Measurements from ENCODE around the gene COL16A1.

COL16A1 gene

GRCh38 chr1:31644560-31645273 lies 59.1 kb downstream of the COL16A1 start, which contains the start of gene PEF1:
Gene PEF1, minus strand, starts transcription at chr1:31644876. Its CDS starts 12 bp downstream, at chr1:31644864.
- DNase-seq: peak; percentile 99

- peak; percentile 12 for DNase-seq
Observed at GRCh38 chr1:31643976-31644559, 59.7 kb downstream of the COL16A1 start.

- no peak for DNase-seq
Observed at GRCh38 chr1:31642897-31643296, 60.9 kb downstream of the COL16A1 start.

- DNase-seq: no peak
Observed at GRCh38 chr1:31642366-31642765, 61.5 kb downstream of the COL16A1 start.

- no peak for DNase-seq
Observed at GRCh38 chr1:31640964-31641363, 62.9 kb downstream of the COL16A1 start.

- no peak for DNase-seq
Observed at GRCh38 chr1:31640179-31640578, 63.6 kb downstream of the COL16A1 start.

- DNase-seq: peak; percentile 33
Observed at GRCh38 chr1:31639543-31639942, 64.3 kb downstream of the COL16A1 start.

- no peak for DNase-seq
Observed at GRCh38 chr1:31637915-31638673, 65.7 kb downstream of the COL16A1 start.

GRCh38 chr1:31633117-31633516 lies 70.7 kb downstream of the COL16A1 start:
- peak; percentile 72 for DNase-seq

GRCh38 chr1:31632649-31633048 lies 71.2 kb downstream of the COL16A1 start:
- no peak for DNase-seq

- DNase-seq: no peak
Observed at GRCh38 chr1:31628931-31629556, 74.8 kb downstream of the COL16A1 start.

- no peak for DNase-seq
Observed at GRCh38 chr1:31627930-31628559, 75.8 kb downstream of the COL16A1 start.

- no peak for DNase-seq
Observed at GRCh38 chr1:31627301-31627929, 76.4 kb downstream of the COL16A1 start.

GRCh38 chr1:31626223-31627207 lies 77.3 kb downstream of the COL16A1 start:
- no peak for DNase-seq

- no peak for DNase-seq
Observed at GRCh38 chr1:31625561-31626222, 78.1 kb downstream of the COL16A1 start.

- no peak for DNase-seq
Observed at GRCh38 chr1:31624731-31625514, 78.9 kb downstream of the COL16A1 start.

GRCh38 chr1:31624309-31624708 lies 79.5 kb downstream of the COL16A1 start:
- DNase-seq: no peak

- DNase-seq: no peak
Observed at GRCh38 chr1:31623365-31623764, 80.5 kb downstream of the COL16A1 start.

- no peak for DNase-seq
Observed at GRCh38 chr1:31621847-31622730, 81.7 kb downstream of the COL16A1 start.

Data from hematopoietic multipotent progenitor cell treated with erythropoietin and hydrocortisone succinate and interleukin-3 and kit ligand, for 6 days (in vitro differentiated cells).